ENCODE measurements around the gene TFG.

The TFG gene

GRCh38 chr3:100798012-100798411, 88.7 kb downstream of the TFG start:
- no peak for DNase-seq (ENCODE audit: low read depth, low spot score)

Measured in smooth muscle cell of the brain vasculature (primary cell).